HPDE6-E6E7 (cell line): ENCODE measurements around the gene OVOL2.
A peak's percentile ranks its signal among the peaks of the same experiment; 100 is the strongest.

ENCODE experiments used
- DNase-seq: peaks from one replicate; pipeline ENCODE4 v3.0.0; 2011; ENCODE audit warnings: missing footprints; ENCODE audit errors: extremely low spot score

Gene OVOL2

DNA sequence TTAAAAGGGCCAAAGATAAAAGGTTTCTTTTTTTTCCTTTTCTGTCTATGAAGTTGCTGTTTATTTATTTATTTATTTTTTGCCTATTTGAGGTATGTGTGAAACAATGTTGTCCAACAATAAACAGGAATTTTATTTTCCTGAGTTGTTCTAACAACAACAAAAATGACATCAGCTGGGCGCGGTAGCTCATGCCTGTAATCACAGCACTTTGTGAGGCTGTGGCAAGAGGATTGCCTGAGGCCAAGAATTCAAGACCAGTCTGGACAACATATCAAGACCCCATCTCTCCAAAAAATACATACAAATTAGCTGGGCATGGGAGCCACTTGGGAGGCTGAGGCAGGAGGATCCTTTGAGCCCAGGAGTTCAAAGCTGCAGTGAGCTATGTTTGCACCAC is 44.8 kb downstream of the OVOL2 start:
- no peak for DNase-seq

DNA sequence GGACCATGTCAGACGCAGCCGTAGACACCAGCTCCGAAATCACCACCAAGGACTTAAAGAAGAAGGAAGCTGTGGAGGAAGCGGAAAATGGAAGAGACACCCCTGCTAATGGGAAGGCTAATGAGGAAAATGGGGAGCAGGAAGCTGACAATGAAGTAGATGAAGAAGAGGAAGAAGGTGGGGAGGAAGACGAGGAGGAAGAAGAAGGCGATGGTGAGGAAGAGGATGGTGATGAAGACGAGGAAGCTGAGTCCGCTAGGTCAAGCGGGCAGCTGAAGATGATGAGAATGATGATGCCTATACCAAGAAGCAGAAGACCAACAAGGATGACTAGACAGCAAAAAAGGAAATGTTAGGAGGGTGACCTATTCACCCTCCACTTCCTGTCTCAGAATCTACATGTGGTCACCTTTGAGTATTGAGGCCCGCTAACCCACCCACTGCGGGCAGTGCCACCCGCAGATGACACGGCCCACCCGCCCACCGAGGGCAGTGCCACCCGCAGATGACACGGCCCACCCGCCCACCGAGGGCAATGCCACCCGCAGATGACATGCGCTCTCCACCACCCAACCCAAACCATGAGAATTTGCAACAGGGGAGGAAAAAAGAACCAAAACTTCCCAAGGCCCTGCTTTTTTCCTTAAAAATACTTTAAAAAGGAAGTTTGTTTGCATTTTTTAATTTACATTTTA is 45.6 kb downstream of the OVOL2 start:
- no peak for DNase-seq

- DNase-seq: no peak
These were observed 46.2 kb downstream of the OVOL2 start for GRCh38 chr20:18011482-18011881.

DNA sequence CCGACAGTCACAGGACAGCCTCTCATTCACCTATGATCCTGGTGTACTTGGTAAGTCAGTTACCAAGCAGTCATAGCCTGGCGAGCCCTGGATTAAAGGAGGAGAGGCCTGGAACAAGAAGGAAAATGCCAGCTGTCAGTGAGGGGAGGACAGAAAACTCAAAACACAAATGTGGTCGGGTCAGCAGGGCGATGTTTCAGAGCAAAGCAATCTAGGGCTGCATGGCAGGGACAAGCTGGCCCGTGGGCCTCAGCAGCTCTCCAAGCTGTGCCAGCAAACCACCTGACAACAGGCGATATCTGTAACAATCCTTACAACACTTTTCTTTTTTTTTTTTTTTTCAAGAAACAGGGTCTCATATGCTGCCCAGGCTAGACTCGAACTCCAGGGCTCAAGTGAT is 48.6 kb downstream of the OVOL2 start:
- DNase-seq: no peak

DNA sequence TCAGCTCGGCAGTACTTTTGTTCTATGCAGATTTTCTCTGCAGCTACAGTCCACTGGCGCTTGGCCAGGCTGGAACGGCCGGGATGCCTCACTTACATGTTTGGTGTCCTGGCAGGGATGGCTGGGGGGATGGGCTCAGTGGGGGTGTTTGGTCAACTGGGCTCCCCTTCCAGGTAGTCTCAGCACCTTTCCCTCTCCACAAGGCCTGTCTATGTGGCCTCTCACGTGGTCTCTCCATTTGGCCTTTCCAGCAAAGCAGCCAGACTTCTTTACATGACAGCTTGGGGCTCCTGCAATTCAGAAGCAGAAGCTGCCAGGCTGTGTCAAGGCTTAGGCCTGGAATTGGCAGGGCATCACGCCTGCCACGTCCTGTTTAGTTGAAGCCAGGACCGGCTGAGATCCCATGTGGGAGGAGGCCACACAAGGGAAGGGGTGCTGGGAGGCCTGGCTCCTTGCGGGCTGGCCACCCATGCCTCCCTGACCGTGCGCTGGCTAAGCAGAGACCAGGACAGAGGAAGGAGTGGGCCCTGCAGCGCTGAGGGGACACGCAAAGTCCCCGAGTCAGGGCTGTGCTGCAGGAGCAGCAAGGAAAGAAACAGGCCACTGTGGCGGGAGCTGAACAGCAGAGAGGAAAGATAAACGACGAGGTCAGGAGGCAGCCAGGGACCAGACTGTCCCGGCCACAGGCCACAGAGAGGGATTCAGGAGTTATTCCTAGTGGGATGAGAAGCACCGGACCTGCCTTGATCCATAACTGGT is 50.0 kb downstream of the OVOL2 start:
- no peak for DNase-seq

DNA sequence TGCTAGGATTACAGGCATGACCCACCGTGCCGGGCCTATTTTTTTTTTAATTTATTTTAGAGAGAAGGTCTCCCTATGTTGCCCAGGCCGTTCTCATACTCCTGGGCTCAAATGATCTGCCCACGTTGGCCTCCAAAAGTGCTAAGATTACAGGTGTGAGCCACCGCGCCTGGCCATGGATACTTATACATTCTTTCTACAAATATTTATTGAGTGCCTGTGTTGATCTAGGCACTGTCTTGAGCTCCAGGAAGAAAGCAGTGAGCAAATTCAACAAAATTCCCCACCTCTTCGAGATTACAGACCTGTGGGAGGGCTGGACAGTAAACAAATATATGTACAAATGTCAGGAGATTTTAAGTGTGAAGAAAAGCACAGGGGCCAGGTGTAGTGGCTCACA is 51.0 kb downstream of the OVOL2 start:
- no peak for DNase-seq

DNA sequence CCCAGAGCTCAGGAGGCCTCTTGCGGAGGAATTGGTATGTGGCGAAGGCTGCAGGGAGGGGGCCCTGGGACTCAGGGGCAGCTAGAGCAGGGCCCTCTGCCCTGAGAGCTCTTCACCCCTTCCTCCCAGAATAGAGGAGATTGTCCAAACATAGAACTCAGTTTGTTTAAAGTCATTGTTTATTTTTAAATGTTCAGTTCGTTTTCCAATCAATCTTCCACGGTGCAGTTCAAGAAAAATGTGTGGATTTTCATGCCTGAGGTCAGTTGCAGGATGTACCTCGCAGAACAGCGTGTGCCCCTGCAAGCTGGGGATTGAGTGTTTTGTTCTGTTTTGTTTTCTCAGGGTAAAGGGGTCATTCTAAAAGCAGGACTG is 51.7 kb downstream of the OVOL2 start:
- DNase-seq: no peak

- no peak for DNase-seq
These were observed 52.3 kb downstream of the OVOL2 start for GRCh38 chr20:18005170-18005989.

DNA sequence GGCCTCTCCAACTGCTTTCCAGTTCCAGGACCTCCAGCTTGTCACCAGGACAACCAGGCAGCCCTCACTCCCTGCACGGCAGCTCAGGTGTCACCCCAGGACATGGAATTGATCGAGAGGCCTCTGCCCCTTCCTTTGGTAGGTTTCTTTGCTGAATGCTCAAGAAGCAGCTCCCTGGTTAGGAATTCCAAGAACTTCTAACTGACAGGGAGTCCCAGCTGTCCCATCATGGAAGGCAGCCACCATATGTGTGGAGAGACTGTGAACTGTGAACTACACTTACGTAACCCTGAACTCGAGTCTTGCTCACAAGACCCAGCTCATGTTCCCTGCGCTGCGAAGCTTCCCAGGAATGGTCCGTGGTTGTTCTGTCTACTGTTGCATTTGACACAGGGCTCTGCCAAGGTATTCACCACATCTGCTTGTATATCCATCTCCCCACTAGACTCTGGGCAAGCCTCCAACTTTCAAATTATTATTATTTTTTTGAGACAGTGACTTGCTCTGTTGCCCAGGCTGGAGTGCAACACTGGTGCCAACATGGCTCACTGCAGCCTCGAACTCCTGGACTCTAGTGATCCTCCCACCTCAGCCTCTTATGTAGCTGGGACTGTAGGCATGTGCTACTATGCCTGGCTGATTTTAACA is 53.2 kb downstream of the OVOL2 start:
- no peak for DNase-seq

DNA sequence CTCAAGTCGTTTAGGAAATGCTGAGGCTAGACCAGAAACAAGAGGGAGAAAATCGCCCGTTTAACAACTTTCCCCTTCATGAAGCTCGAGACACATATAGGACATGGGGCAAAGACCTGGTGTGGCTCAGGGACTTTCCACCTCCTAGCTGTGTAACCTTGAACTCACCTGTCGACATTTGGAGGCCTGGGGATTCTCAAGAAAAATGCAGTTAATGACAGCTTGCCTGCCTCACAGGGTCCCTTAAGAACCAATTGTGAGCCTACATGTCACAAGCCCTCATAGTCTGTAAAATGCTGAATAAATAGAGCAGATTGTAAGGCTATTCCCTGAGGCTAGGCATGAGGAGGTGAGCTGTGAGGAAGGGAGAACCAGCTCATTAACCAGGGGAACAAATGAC is 53.8 kb downstream of the OVOL2 start:
- no peak for DNase-seq

DNA sequence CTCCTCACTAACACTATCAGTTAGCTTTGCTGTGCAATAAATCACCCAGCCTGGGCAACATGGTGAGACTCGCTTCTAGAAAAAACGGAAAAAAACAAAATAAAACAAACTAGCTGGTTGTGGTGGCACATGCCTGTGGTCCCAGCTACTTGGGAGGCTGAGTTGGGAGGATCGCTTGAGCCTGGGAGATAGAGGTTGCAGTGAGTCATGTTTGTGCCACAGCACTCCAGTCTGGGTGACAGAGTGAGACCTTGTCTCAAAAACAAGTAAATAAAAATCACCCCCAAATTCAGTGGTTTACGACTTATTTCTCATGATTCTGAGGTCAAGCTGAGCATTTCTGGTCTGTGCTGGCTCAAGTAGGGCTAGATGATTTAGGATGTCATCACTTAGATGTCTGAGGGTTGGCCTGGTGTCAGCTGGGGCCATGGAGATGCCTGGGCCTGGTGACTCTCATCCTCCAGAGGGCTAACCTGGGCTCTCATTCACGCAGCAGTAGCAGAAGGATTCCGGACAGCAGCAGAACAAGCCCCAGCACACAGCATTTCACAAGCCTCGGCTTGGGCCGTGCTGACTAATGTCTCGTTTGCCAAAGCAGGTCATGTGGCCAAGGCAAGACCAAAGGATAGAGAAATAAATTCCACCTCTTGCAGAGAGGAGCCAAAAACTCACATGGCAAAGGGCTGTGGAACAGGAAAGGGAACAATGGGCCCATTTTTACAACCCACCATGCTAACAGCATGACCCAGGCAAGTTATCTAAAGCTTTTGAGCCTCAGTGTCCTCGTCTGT is 56.4 kb downstream of the OVOL2 start:
- peak; percentile 98 for DNase-seq

- DNase-seq: no peak
These were observed 58.1 kb downstream of the OVOL2 start for GRCh38 chr20:17999566-17999965.

DNA sequence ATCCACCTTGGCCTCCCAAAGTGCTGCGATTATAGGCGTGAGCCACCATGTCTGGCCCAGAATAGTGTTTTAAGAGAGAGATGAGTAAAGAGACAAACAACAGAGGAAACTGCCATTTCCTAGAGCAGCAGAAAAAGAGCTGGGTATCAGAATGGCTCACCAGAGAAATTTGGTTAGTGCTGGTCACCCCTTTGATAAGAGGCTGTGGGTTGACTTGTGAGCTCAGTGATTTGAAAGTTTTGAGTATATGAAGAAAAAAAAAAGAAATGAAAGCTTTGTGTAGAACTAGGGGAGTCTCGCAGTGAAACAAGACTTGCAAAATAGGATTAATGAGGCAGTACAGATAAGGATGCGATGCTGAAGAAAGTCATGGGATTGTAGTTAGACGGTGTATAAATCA is 59.3 kb downstream of the OVOL2 start:
- DNase-seq: no peak

GRCh38 chr20:17995967-17996819 is 61.5 kb downstream of the OVOL2 start:
- DNase-seq: peak; percentile 70

GRCh38 chr20:17993546-17993945 is 64.2 kb downstream of the OVOL2 start:
- no peak for DNase-seq

DNA sequence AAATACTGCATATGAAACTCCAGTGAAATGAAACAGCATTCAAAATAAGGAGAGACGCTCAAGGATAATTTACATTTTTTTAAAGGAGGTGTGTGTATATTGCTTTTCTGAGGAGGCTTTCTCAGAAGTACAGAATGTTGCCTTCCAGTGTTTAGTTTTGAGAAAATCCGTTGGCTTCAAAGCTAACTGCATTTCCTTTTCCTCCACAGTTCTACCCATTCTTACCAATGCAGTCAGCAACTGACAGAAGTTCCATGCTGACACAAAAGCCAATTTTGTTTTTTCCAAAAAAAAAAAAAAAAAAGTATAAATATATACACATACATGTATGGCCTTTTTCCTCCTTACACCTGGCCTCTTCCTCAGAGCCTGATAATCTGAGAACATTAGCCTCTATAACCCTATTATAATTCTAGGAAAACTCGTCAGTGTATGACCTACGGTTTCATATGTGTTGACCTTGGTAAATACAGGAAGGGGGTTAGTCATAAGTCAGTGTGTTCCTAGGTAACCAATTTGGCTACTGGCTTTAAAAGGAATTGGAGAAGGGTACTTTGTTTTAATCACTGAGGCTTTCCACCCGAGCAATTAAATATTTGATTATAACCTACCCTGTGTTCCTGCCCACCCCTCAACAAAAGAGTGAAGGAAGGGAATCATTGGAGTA is 64.7 kb downstream of the OVOL2 start:
- DNase-seq: peak; percentile 45

DNA sequence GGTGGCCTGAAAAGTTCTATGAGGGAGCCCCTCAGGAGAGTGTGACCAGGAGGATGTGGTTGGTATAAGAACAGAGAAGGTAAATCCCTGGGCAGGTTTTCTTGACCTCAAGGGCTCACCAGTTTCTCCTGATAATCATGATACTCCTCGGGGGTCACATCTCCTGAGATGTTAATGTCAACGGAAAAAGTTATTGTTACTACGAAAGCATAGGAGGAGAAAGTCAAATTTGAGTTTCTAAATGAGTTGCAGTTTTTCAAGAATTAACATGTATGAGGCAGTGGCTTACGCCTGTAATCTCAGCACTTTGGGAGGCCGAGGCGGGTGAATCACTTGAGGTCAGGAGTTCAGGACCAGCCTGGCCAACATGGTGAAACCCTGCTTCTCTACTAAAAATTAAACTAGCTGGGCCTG is 65.5 kb downstream of the OVOL2 start:
- no peak for DNase-seq

GRCh38 chr20:17990278-17990972 is 67.3 kb downstream of the OVOL2 start:
- DNase-seq: no peak

DNA sequence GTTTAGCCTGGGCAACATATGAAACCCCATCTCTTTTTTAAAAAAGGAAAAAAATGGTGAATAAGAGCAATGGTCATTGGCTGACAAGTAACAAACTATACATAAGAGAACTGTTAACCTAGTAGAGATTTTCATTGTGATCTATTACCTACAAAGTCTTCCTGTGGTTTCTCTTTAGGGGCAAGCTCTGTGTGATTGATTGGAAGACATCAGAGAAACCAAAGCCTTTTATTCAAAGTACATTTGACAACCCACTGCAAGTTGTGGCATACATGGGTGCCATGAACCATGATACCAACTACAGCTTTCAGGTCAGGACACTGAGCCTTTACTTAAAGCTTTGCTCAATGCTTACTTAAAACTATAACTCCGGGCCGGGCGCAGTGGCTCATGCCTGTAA is 69.7 kb downstream of the OVOL2 start:
- DNase-seq: no peak
